ENCODE results near the gene MUSTN1. TPM values are rescaled to one million over a fixed set of nuclear protein-coding genes. Genes with fewer than 3 reads are reported as not detected.

MUSTN1 gene
- total RNA-seq, 1 donor from 2014 or later, result not detected

DNA sequence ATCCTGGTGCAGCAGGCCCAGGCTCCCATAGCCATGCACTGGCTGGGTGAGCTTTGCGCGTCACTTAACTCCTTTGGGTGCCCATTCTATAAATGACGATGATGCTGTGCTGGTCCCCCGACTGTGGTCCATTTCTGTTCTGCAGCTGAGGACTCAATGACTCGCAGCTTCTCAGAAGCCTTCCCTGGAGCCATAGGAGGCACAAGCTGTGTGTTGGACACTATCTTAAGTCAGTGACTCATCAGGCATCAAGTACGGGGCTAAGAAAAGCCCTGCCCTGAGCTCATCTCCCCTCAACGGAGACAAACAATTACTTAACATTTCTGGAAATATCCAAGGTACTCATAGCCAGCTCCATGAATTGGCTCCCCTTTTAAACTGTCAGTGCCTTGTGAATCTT is 13.8 kb upstream of the MUSTN1 start:
- Mint-ChIP-seq H3K4me3 (ENCODE audit: low read depth) (no peak overlapping the region), H3K27ac (no peak overlapping the region), H3K27me3 (no peaks in the 10 kb centered on the region), H3K4me1 (ENCODE audit: low read depth) (peaks cover 1% of the 10 kb centered on the region), H3K36me3 (ENCODE audit: insufficient read depth) (no peaks in the 10 kb centered on the region), H3K9me3 (ENCODE audit: low read depth) (no peaks in the 10 kb centered on the region)
- DNase-seq (ENCODE audit: low spot score, unreplicated experiment), result no peak
- TF ChIP-seq CTCF (IDR thresholded peaks at IDR 0.05; ENCODE audit: unreplicated experiment), result no peak

DNA sequence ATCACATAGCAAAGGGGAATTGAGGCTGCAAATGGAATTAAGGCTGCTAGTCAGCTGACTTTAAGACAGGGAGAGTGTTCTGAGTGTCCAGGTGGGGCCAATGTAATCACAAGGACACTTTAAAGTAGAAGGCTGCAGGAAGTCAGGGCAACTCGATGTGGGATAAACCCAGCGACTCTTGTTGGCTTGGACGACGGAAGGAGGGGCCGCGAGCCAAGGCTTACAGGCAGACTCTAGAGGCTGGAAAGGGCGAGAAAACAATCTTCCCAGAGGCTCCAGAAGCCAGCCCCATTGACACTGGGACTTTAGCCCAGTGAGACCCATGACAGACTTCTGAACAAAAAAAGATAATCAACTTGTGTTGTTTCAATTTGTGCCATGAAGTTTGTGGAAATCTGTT is 12.9 kb upstream of the MUSTN1 start:
- Mint-ChIP-seq H3K9me3 (ENCODE audit: low read depth) (no peaks in the 10 kb centered on the region), H3K4me3 (ENCODE audit: low read depth) (no peak overlapping the region), H3K27ac (no peak overlapping the region), H3K36me3 (ENCODE audit: insufficient read depth) (no peaks in the 10 kb centered on the region), H3K27me3 (no peaks in the 10 kb centered on the region), H3K4me1 (ENCODE audit: low read depth) (peaks cover 1% of the 10 kb centered on the region)
- TF ChIP-seq CTCF (IDR thresholded peaks at IDR 0.05; ENCODE audit: unreplicated experiment), result no peak
- no peak for DNase-seq (ENCODE audit: low spot score, unreplicated experiment)

- no peaks in the 10 kb centered on the region for H3K36me3 Mint-ChIP-seq (ENCODE audit: insufficient read depth)
- no peaks in the 10 kb centered on the region for H3K9me3 Mint-ChIP-seq (ENCODE audit: low read depth)
Observed at GRCh38 chr3:52847241-52847640, 12.4 kb upstream of the MUSTN1 start.

DNA sequence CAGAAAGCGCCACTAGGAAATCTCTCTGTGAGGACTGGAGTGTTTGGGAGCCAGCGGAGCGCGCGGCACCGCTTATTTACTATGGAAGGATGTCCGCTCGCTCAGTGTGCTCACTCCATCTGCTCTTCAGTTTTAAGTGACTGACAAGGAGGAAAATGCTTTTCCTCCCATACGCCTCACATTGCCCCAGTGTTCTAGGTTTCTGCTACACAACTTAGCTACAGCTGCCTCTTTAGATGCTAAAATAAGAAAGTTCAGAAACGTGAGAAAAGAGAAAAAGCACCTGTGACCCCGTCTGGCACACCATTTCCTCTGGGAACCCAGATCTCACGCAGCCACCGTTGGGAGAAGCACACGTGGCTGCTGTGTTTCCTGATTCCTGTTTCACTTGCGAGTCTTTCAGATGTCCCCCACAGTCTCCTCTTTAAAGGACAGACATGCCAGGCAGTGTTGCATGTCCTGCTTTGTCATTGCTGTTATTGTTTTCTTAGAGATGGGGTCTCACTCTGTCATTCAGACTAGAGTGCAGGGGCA is 11.7 kb upstream of the MUSTN1 start:
- no peak for DNase-seq (ENCODE audit: low spot score, unreplicated experiment)
- no peak overlapping the region for H3K27ac Mint-ChIP-seq
- no peaks in the 10 kb centered on the region for H3K27me3 Mint-ChIP-seq
- peaks cover 1% of the 10 kb centered on the region for H3K4me1 Mint-ChIP-seq (ENCODE audit: low read depth)
- no peaks in the 10 kb centered on the region for H3K9me3 Mint-ChIP-seq (ENCODE audit: low read depth)
- no peak for TF ChIP-seq CTCF (IDR thresholded peaks at IDR 0.05; ENCODE audit: unreplicated experiment)
- H3K36me3 Mint-ChIP-seq (ENCODE audit: insufficient read depth), result no peaks in the 10 kb centered on the region
- H3K4me3 Mint-ChIP-seq (ENCODE audit: low read depth), result no peak overlapping the region

More at GRCh38 chr3:52847241-52847640, 12.4 kb upstream of the MUSTN1 start:
- TF ChIP-seq CTCF (IDR thresholded peaks at IDR 0.05; ENCODE audit: unreplicated experiment), result no peak
- peaks cover 1% of the 10 kb centered on the region for H3K4me1 Mint-ChIP-seq (ENCODE audit: low read depth)
- DNase-seq (ENCODE audit: low spot score, unreplicated experiment), result no peak
- H3K27ac Mint-ChIP-seq, result no peak overlapping the region
- no peaks in the 10 kb centered on the region for H3K27me3 Mint-ChIP-seq
- H3K4me3 Mint-ChIP-seq (ENCODE audit: low read depth), result no peak overlapping the region

DNA sequence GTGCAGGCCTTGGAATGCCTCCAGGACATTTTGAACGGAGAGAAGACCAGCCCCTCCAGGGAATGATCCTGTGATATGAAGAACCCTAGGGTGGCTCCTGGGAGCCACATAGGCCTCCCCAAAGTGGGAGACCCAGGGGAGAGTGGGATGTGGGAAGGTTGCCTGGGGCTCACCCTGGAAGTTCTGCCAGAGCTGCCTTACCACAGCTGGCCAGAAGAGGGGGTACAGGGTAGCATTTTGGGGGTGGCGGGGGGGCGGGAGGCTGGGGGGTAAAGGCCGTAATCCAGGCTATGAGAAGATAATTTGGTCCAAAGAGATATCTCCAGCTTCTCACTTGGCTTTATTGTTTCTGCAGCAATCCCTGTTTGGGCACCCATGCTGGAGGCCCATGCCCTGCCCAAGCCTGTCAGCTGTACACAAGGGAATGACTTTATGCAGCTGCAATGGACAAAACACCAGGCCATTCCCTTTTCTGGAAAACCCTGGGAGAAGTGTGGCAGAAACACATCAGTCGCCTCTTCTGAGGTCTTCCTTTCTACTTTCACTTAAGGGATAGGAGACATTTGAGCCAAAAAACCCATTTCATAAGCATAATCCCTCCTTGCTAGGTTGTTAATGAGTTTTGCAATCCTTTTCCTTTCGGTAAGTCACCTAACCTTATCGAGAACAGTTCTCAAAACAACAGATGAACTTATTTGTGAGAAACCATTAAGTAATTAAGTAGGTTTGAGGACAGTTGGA is 11.0 kb upstream of the MUSTN1 start:
- H3K27ac Mint-ChIP-seq, result no peak overlapping the region

More for the DNA sequence above, 11.0 kb upstream of the MUSTN1 start:
- no peaks in the 10 kb centered on the region for H3K9me3 Mint-ChIP-seq (ENCODE audit: low read depth)
- H3K4me1 Mint-ChIP-seq (ENCODE audit: low read depth), result peaks cover 1% of the 10 kb centered on the region
- no peak for DNase-seq (ENCODE audit: low spot score, unreplicated experiment)
- no peaks in the 10 kb centered on the region for H3K36me3 Mint-ChIP-seq (ENCODE audit: insufficient read depth)
- no peak overlapping the region for H3K4me3 Mint-ChIP-seq (ENCODE audit: low read depth)
- peak; percentile 42 for TF ChIP-seq CTCF (IDR thresholded peaks at IDR 0.05; ENCODE audit: unreplicated experiment)
- H3K27me3 Mint-ChIP-seq, result no peaks in the 10 kb centered on the region
